Skeletal muscle tissue (tissue), 4 donors: Measurements from ENCODE around the gene STYXL1. TPM values are rescaled to one million over a fixed set of nuclear protein-coding genes. Genes with fewer than 3 reads are reported as not detected.
A peak's percentile ranks its signal among the peaks of the same experiment; 100 is the strongest.
"Not testable (repeated sequence)": the region's sequence is repeated elsewhere in the genome, so short reads cannot be mapped to it uniquely, and the experiment has no call there.

ENCODE experiments used
- H3K27ac ChIP-seq: one replicate; pipeline ENCODE4 v1.7.0; 2013; ENCODE audit warnings: mild to moderate bottlenecking, low read depth, low read length, inconsistent platforms
- H3K27me3 ChIP-seq, 3 donors: one replicate each; pipeline ENCODE4 v1.7.0; 2013; ENCODE audit warnings: low read length in 3 of 3; ENCODE audit not compliant: control insufficient read depth in 3 of 3, insufficient read depth in 3 of 3
- H3K36me3 ChIP-seq, 3 donors: one replicate each; pipeline ENCODE4 v1.7.0; 2013; ENCODE audit warnings: low read length in 3 of 3; ENCODE audit not compliant: control insufficient read depth in 3 of 3, insufficient read depth in 3 of 3
- H3K4me1 ChIP-seq, 3 donors: one replicate each; pipeline ENCODE4 v1.7.0; 2013; ENCODE audit warnings: low read length in 3 of 3, mild to moderate bottlenecking in 3 of 3; ENCODE audit not compliant: control insufficient read depth in 3 of 3, insufficient read depth in 3 of 3
- H3K4me3 ChIP-seq, 3 donors: one replicate each; pipeline ENCODE4 v1.7.0; 2013; ENCODE audit warnings: low read length in 3 of 3
- H3K9ac ChIP-seq, 3 donors: one replicate each; pipeline ENCODE4 v1.7.0; 2013; ENCODE audit warnings: low read length in 3 of 3, mild to moderate bottlenecking in 3 of 3, moderate library complexity in 2 of 3, low read depth in 1 of 3
- H3K9me3 ChIP-seq, 3 donors: one replicate each; pipeline ENCODE4 v1.7.0; 2013; ENCODE audit warnings: low read length in 3 of 3; ENCODE audit not compliant: control insufficient read depth in 3 of 3
- total RNA-seq: library from RNA; depleted of rRNA; stranded (reverse); fragments of >200 nt; gene quantifications from one replicate; pipeline ENCODE4 v1.2.3, GENCODE V29; 2014
- donor health status: Osteomylitis.

STYXL1 gene
- total RNA-seq, result 31.8 TPM

GRCh38 chr7:76047811-76048667 is at the start of gene STYXL1, which contains the start of gene MDH2:
STYXL1 (minus strand) TSS chr7:76048000; CDS start chr7:76030523, 17,477 bp downstream.
MDH2 (plus strand) TSS chr7:76048106; CDS start chr7:76048161, 55 bp downstream.
- H3K9me3 ChIP-seq, result no peaks in the 10 kb centered on the region
- H3K36me3 ChIP-seq, result peaks cover 6 to 13% (median 7%) of the 10 kb centered on the region in 3 donors
- H3K27me3 ChIP-seq, result no peaks in the 10 kb centered on the region
- H3K27ac ChIP-seq, result peak within 1 kb of the TSS; percentile 88
- peak within 1 kb of the TSS; percentile 94 to 99 (median 99) for H3K9ac ChIP-seq
- peaks cover 24 to 51% (median 25%) of the 10 kb centered on the region in 3 donors for H3K4me1 ChIP-seq
- H3K4me3 ChIP-seq, result peak within 1 kb of the TSS; percentile 94 to 99 (median 97)

- Histone ChIP-seq H3K27ac (no peak overlapping the region), H3K36me3 (no peaks in the 10 kb centered on the region), H3K4me1 (no peaks in the 10 kb centered on the region), H3K9me3 (no peaks in the 10 kb centered on the region), H3K27me3 (no peaks in the 10 kb centered on the region), H3K4me3 (no peak overlapping the region), H3K9ac (no peak overlapping the region)
These were observed 48.1 kb upstream of the STYXL1 start for GRCh38 chr7:76095908-76096307.

GRCh38 chr7:76094326-76094725 is 46.5 kb upstream of the STYXL1 start:
- not testable (repeated sequence) for H3K36me3 ChIP-seq, H3K27ac ChIP-seq, H3K9ac ChIP-seq, H3K27me3 ChIP-seq, H3K9me3 ChIP-seq, H3K4me1 ChIP-seq, H3K4me3 ChIP-seq

- not testable (repeated sequence) for H3K4me3 ChIP-seq, H3K9me3 ChIP-seq, H3K27me3 ChIP-seq, H3K4me1 ChIP-seq, H3K27ac ChIP-seq, H3K9ac ChIP-seq, H3K36me3 ChIP-seq
These were observed 45.7 kb upstream of the STYXL1 start for GRCh38 chr7:76093531-76093930.

- Histone ChIP-seq H3K9ac (no peak overlapping the region), H3K27me3 (no peaks in the 10 kb centered on the region), H3K4me1 (no peaks in the 10 kb centered on the region), H3K9me3 (no peaks in the 10 kb centered on the region), H3K4me3 (no peak overlapping the region), H3K27ac (no peak overlapping the region), H3K36me3 (no peaks in the 10 kb centered on the region)
These were observed 43.7 kb upstream of the STYXL1 start for GRCh38 chr7:76091506-76091905.

- no peaks in the 10 kb centered on the region for H3K36me3 ChIP-seq
- no peaks in the 10 kb centered on the region for H3K9me3 ChIP-seq
- no peak overlapping the region for H3K4me3 ChIP-seq
- H3K9ac ChIP-seq, result no peak overlapping the region
- no peaks in the 10 kb centered on the region for H3K4me1 ChIP-seq
- no peak overlapping the region for H3K27ac ChIP-seq
- H3K27me3 ChIP-seq, result peaks cover 0 to 2% (median 0%) of the 10 kb centered on the region in 3 donors
These were observed 42.2 kb upstream of the STYXL1 start for GRCh38 chr7:76089865-76090475.

GRCh38 chr7:76087362-76087791 is 39.6 kb upstream of the STYXL1 start:
- H3K9ac ChIP-seq, H3K4me1 ChIP-seq, H3K36me3 ChIP-seq, H3K27ac ChIP-seq, H3K27me3 ChIP-seq, H3K9me3 ChIP-seq, H3K4me3 ChIP-seq: not testable (repeated sequence)

GRCh38 chr7:76086070-76086469 is 38.3 kb upstream of the STYXL1 start:
- H3K27ac ChIP-seq, result no peak overlapping the region
- H3K36me3 ChIP-seq, result no peaks in the 10 kb centered on the region
- H3K4me3 ChIP-seq, result no peak overlapping the region
- H3K4me1 ChIP-seq, result no peaks in the 10 kb centered on the region
- H3K9ac ChIP-seq, result no peak overlapping the region
- no peaks in the 10 kb centered on the region for H3K9me3 ChIP-seq
- H3K27me3 ChIP-seq, result peaks cover 0 to 6% (median 0%) of the 10 kb centered on the region in 3 donors

GRCh38 chr7:76084115-76084514 is 36.3 kb upstream of the STYXL1 start:
- not testable (repeated sequence) for H3K9ac ChIP-seq, H3K4me1 ChIP-seq, H3K4me3 ChIP-seq, H3K27ac ChIP-seq, H3K27me3 ChIP-seq, H3K36me3 ChIP-seq, H3K9me3 ChIP-seq

GRCh38 chr7:76080204-76080603 is 32.4 kb upstream of the STYXL1 start:
- H3K4me3 ChIP-seq, result no peak overlapping the region
- no peaks in the 10 kb centered on the region for H3K4me1 ChIP-seq
- H3K27ac ChIP-seq, result no peak overlapping the region
- no peaks in the 10 kb centered on the region for H3K36me3 ChIP-seq
- no peak overlapping the region for H3K9ac ChIP-seq
- peaks cover 0 to 4% (median 0%) of the 10 kb centered on the region in 3 donors for H3K27me3 ChIP-seq
- no peaks in the 10 kb centered on the region for H3K9me3 ChIP-seq
